ENCODE measurements around the gene SH3BP2. TPM values are rescaled to one million over a fixed set of nuclear protein-coding genes. Genes with fewer than 3 reads are reported as not detected.

SH3BP2 gene
- total RNA-seq, 1 donor from 2014 or later, result 19.1 TPM

GRCh38 chr4:2886622-2887021 lies 93.7 kb downstream of the SH3BP2 start:
- intact Hi-C loops (cut with DNase I), result no loop called here
- no peak for DNase-seq (ENCODE audit: low spot score)

GRCh38 chr4:2887343-2887742 lies 94.5 kb downstream of the SH3BP2 start:
- DNase-seq (ENCODE audit: low spot score), result no peak
- intact Hi-C loops (cut with DNase I), result no loop called here

DNA sequence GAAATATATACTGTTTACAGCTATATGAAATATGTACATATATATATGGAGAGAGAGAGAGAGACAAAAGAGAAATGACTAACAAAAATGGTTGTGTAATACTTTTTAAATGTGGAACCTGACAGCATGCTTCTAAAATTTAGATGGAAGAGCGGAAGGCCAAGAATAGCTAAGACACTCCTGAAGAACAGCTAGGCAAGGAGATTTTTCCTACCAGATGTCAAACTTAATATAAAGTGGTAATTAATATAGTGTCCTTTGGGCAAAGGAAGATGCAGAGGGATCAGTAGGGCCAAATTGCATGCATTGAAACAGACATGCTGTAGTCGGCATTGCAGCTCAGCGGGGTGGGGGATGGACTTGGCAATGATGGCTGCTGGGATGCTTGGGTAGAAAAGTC lies 96.0 kb downstream of the SH3BP2 start:
- intact Hi-C loops (cut with DNase I), result no loop called here
- DNase-seq (ENCODE audit: low spot score), result no peak

Other genes with a start within 250 kb of the SH3BP2 start
- 22.6 TPM for gene TNIP2, start 36.7 kb upstream of the SH3BP2 start, total RNA-seq
- gene ADD1, start 50.8 kb downstream of the SH3BP2 start, total RNA-seq, result 213 TPM
- 16.1 TPM for gene NOP14, start 170.3 kb downstream of the SH3BP2 start, total RNA-seq
- 13.5 TPM for gene GRK4, start 170.5 kb downstream of the SH3BP2 start, total RNA-seq